Activated CD4-positive, alpha-beta T cell treated with anti-CD3 and anti-CD28 coated beads for 48 hours (primary cell): Measurements from ENCODE around the gene EEF1AKMT1.
"Not testable (repeated sequence)": the region's sequence is repeated elsewhere in the genome, so short reads cannot be mapped to it uniquely, and the experiment has no call there.

Experiments used
- DNase-seq: peaks from one replicate; pipeline ENCODE4 v3.0.0-alpha.2; 2020

Gene EEF1AKMT1

GRCh38 chr13:20689291-20689690 is 84.5 kb downstream of the EEF1AKMT1 start:
- no peak for DNase-seq

- no peak for DNase-seq
Measured at GRCh38 chr13:20686863-20687579, 86.7 kb downstream of the EEF1AKMT1 start.

- DNase-seq, result no peak
Measured at GRCh38 chr13:20686167-20686566, 87.6 kb downstream of the EEF1AKMT1 start.

- DNase-seq, result no peak
Measured at GRCh38 chr13:20685092-20685491, 88.7 kb downstream of the EEF1AKMT1 start.

- DNase-seq, result no peak
Measured at GRCh38 chr13:20684546-20684945, 89.2 kb downstream of the EEF1AKMT1 start.

GRCh38 chr13:20684041-20684440 is 89.7 kb downstream of the EEF1AKMT1 start:
- no peak for DNase-seq

- no peak for DNase-seq
Measured at GRCh38 chr13:20682061-20682460, 91.7 kb downstream of the EEF1AKMT1 start.

GRCh38 chr13:20681481-20681880 is 92.3 kb downstream of the EEF1AKMT1 start:
- DNase-seq, result not testable (repeated sequence)

GRCh38 chr13:20680416-20681080 is 93.2 kb downstream of the EEF1AKMT1 start:
- no peak for DNase-seq

- no peak for DNase-seq
Measured at GRCh38 chr13:20679879-20680278, 93.9 kb downstream of the EEF1AKMT1 start.
